HCT116 (cell line): ENCODE results near the gene TINCR.

Experiments used
- ATF3 ChIP-seq: IDR thresholded peaks from 2 replicates; pipeline ENCODE4 v1.6.1; 2012
- CTCF ChIP-seq, 3 experiments: fragments of 200-600 bp in 1 of 3; sonication (generic) in 1 of 3; IDR thresholded peaks in 2 of 3; conservative IDR thresholded peaks in 1 of 3; 2 replicates each; pipeline ENCODE4 v1.5.1; 2012 to 2017; ENCODE audit warnings: low read depth in 2 of 3, low read length in 2 of 3, antibody characterized with exemption in 1 of 3, borderline replicate concordance in 1 of 3, control low read depth in 1 of 3, mild to moderate bottlenecking in 1 of 3, mixed read lengths in 1 of 3, mixed run types in 1 of 3, moderate library complexity in 1 of 3; ENCODE audit not compliant: insufficient read depth in 1 of 3
- EZH2 ChIP-seq: fragments of 200-600 bp; sonication (generic); IDR thresholded peaks from 2 replicates; pipeline ENCODE4 v1.6.1; 2017; ENCODE audit warnings: antibody characterized with exemption, mixed run types
- JUND ChIP-seq: IDR thresholded peaks from 2 replicates; pipeline ENCODE4 v1.6.1; 2012
- MAX ChIP-seq: IDR thresholded peaks from 2 replicates; pipeline ENCODE4 v1.6.1; 2012
- POLR2A ChIP-seq: IDR thresholded peaks from 2 replicates; pipeline ENCODE4 v1.7.0; 2011; ENCODE audit warnings: borderline replicate concordance; ENCODE audit not compliant: insufficient read depth, insufficient read length; ENCODE audit errors: extremely low read depth
- POLR2AphosphoS5 ChIP-seq: IDR thresholded peaks from 2 replicates; pipeline ENCODE4 v1.6.1; 2011; ENCODE audit warnings: mild to moderate bottlenecking, low read depth, low read length, moderate library complexity
- RAD21 ChIP-seq: IDR thresholded peaks from 2 replicates; pipeline ENCODE4 v1.6.1; 2012; ENCODE audit warnings: low read depth, mild to moderate bottlenecking
- REST ChIP-seq: IDR thresholded peaks from 2 replicates; pipeline ENCODE4 v1.6.1; 2012; ENCODE audit warnings: low read depth
- SP1 ChIP-seq: IDR thresholded peaks from 2 replicates; pipeline ENCODE4 v1.6.1; 2012; ENCODE audit warnings: low read depth
- ZNF274 ChIP-seq: fragments of 200-500 bp; sonication (Bioruptor generic); IDR thresholded peaks from 2 replicates; pipeline ENCODE4 v1.6.1; 2014; ENCODE audit warnings: mild to moderate bottlenecking, low read depth, low read length, inconsistent platforms

- TF ChIP-seq REST, result no peak
- TF ChIP-seq SP1, result no peak
- no peak for TF ChIP-seq CTCF (IDR thresholded peaks at IDR 0.05 in 2 of 3, conservative IDR thresholded peaks at IDR 0.05 in 1 of 3; ENCODE audit: borderline replicate concordance in 1 of 3, insufficient read depth in 1 of 3, low read depth in 2 of 3, low read length in 2 of 3)
- no peak for TF ChIP-seq POLR2A
- no peak for TF ChIP-seq MAX
- no peak for TF ChIP-seq JUND
- no peak for TF ChIP-seq RAD21
- no peak for TF ChIP-seq ATF3
- TF ChIP-seq POLR2AphosphoS5, result no peak
- TF ChIP-seq EZH2, result no peak
- TF ChIP-seq ZNF274, result no peak
Observed at GRCh38 chr19:5603626-5604025, 35.9 kb upstream of the TINCR start.
